HG02884 (cell line): ENCODE results near the gene LGI2.
A peak's percentile ranks its signal among the peaks of the same experiment; 100 is the strongest.
"Not testable (repeated sequence)": the region's sequence is repeated elsewhere in the genome, so short reads cannot be mapped to it uniquely, and the experiment has no call there.

ENCODE experiments used
- ATAC-seq: cut with Tn5 transposase; IDR thresholded peaks from one replicate; pipeline ENCODE4 v1.9.1; 2021; ENCODE audit warnings: mild to moderate bottlenecking, moderate library complexity; ENCODE audit not compliant: unreplicated experiment

The LGI2 gene

GRCh38 chr4:25050370-25051078, 19.8 kb upstream of the LGI2 start:
- no peak for ATAC-seq

GRCh38 chr4:25043548-25043947, 12.8 kb upstream of the LGI2 start:
- ATAC-seq, result no peak

GRCh38 chr4:25033526-25033925, 2.8 kb upstream of the LGI2 start:
- no peak for ATAC-seq

DNA sequence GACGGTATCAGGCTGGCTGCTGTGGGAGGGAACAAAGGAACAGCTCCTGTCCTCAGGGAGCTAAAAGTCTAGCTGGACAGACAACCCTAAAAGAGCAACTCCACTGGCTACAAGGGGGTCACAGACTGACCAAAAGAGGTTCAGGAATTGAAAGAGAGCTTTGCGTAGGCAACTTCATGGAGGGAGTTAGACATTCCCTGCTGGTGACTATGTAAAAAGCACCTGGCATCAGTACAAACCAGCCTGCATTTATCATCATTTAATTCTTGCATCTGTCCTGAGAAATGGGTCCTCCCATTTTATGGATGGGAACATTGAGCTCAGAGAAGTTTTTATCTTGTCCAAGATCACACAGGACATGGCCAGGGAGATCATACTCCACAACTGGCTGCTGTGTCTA, 1.4 kb upstream of the LGI2 start:
- ATAC-seq, result no peak

DNA sequence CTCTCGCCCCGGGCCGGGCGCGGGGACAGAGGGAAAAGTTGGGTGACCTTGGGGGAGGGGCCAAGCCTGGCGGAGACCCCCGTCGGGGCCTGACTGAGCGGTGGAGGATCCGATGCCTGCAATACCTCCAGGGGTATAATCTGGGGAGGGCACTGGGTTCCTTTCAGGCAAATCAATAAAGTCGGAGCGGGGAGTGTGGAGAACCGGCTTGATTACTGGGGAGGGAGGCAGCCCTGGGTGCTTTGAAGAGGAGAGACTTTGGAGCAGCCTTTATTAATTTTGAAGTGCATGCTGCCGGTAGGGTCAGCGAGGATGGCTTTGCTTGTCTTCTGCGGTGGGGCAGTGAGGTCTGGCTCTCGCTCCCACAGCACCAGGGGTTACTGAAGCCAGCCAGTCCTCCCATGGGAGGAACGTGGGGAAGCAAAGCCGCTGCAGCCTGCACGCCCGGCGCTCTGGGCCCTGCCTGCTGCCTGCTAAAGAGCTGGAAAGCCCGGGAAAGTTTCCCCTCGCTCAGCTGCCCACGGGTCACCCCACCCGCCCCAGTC, 403 bp upstream of the LGI2 start:
- ATAC-seq, result no peak

- ATAC-seq, result no peak
These were observed 1.1 kb downstream of the LGI2 start for GRCh38 chr4:25029479-25030276.

- ATAC-seq, result no peak
These were observed 1.9 kb downstream of the LGI2 start for GRCh38 chr4:25028851-25029250.

GRCh38 chr4:25022766-25023165, 8.0 kb downstream of the LGI2 start:
- no peak for ATAC-seq

DNA sequence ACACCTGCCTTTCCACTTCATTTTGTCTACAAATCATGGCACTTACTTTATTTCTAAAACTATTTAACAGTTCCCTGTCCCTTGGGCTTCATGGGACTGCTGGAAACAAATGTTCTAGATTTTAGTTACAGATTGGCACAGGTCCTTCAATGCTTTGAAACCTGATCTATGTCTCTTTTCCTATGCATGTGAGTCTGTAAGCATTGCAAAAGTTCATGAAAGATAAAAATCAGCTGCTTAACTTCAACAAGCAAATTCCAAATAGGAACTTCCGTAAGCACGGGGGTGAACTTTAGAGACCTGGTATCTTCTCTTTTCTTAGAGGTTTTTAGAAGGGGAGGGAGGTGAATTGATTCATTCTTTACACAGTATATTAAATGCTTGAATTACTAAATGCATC, 9.5 kb downstream of the LGI2 start:
- ATAC-seq, result no peak

GRCh38 chr4:25020236-25020635, 10.5 kb downstream of the LGI2 start:
- no peak for ATAC-seq

GRCh38 chr4:25019501-25019900, 11.2 kb downstream of the LGI2 start:
- no peak for ATAC-seq

- no peak for ATAC-seq
These were observed 15.7 kb downstream of the LGI2 start for GRCh38 chr4:25015012-25015411.

- ATAC-seq, result not testable (repeated sequence)
These were observed 16.1 kb downstream of the LGI2 start for GRCh38 chr4:25014662-25014983.

GRCh38 chr4:25013756-25014661, 16.7 kb downstream of the LGI2 start:
- ATAC-seq, result no peak

- ATAC-seq, result no peak
These were observed 18.1 kb downstream of the LGI2 start for GRCh38 chr4:25012655-25013054.

GRCh38 chr4:25011135-25011866, 19.4 kb downstream of the LGI2 start:
- ATAC-seq, result no peak

DNA sequence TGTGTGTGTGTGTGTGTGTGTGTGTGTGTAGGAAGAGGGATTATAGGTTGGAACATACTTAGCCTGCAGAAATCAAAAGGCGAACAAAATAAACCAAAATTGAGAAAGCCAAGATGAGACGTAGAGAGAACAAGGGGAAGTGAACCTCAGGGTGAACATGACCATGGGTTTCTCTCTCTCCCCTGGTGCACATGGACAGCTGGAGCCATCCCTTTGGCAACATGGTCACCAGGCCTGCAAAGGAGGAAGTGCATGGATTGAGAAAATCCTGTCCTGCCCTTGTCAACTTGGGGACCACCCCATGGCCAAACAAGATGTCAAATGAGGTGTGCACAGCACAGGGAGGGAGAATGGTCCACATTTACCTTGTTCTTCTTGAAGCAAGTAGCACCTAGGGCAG, 23.1 kb downstream of the LGI2 start:
- no peak for ATAC-seq

- no peak for ATAC-seq
These were observed 28.1 kb downstream of the LGI2 start for GRCh38 chr4:25002681-25003080.

DNA sequence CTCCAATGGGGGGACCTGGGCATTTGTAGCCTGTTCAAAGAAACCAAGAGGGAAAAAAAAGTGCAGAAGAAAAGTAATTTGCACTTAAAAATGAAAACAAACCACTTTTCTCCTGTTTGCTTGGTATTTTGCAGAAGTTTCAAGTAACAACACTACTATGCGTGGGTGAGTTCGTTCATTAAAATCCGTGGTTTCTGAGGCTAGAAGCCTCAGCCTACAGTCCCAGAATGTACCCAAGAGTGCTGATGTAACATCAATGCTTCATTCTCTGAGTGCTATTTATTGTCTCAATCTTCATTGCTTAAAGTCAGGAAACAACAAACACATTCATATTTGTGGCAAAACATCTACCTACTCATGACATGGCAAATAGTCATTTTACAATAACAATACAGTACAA, 29.2 kb downstream of the LGI2 start:
- peak; percentile 77 for ATAC-seq

GRCh38 chr4:25000639-25001038, 30.1 kb downstream of the LGI2 start:
- no peak for ATAC-seq
